ENCODE measurements around the gene PLBD2. TPM values are rescaled to one million over a fixed set of nuclear protein-coding genes. Genes with fewer than 3 reads are reported as not detected.

The PLBD2 gene
- 12.4 and 24.6 TPM in 2 replicates for total RNA-seq

GRCh38 chr12:113358381-113359132, at the start of gene PLBD2:
Gene PLBD2 (plus strand): TSS chr12:113358587. CDS start chr12:113358601, 14 bp downstream.

GRCh38 chr12:113334786-113335539, 23.4 kb upstream of the PLBD2 start, which contains the start of gene SLC8B1:
Gene SLC8B1 (minus strand): TSS chr12:113335109. CDS start chr12:113332878, 2,231 bp downstream.

DNA sequence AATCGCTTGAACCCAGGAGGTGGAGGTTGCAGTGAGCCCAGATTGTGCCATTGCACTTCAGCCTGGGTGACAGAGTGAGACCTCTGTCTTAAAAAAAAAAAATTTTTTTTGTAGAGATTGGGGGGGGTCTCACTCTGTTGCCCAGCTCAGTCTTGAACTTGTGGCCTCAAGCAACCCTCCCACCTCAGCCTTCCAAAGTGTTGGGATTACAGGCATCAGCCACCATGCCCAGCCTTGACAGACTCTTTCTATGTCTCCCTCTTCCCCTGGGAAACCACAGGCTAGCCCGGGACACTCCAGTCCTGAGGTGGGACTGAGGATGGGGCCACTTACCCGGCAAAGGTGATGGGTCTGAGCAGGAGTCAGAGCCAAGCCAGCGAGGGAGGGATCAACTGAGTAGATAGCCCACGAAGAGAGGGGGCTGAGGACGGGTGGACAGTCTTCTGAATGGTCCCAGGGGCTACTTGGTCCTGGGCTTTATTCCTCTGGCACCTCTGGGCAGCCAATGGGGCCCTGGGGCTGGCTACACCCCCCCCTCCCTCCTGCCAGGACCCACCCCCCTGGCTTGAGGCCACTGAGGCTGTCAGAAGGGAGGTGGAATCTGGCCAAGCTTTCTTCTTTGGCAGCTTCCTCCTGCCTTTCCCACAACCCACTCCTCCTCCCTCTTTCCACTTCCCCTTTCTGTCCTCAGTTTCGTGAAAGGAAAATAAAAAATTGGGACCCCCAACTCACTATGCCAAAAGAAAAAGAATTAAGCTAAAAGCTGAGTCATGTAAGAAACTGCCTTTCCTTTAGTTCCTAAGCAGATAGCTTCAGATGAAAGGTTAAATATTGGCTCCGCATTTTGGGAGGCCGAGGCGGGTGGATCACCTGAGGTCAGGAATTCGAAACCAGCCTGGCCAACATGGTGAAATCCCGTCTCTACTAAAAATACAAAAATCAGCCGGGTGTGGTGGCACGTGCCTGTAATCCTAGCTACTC, 45.3 kb downstream of the PLBD2 start, which contains the start of gene SDS:
SDS (minus strand) TSS at position 453 of the 981 bp plus-strand sequence. CDS start 4,179 bp downstream, outside the sequence.

GRCh38 chr12:113422030-113422885, 63.9 kb downstream of the PLBD2 start, which contains the start of gene SDSL:
Gene SDSL (plus strand): TSS chr12:113422380. CDS start chr12:113427983, 5,603 bp downstream.

Other genes with a start within 250 kb of the PLBD2 start
- gene RASAL1, start 222.8 kb upstream of the PLBD2 start, total RNA-seq = not detected in 2 replicates
- not detected in 2 replicates for gene CFAP73, start 208.9 kb upstream of the PLBD2 start, total RNA-seq
- 38.2 and 43.4 TPM in 2 replicates for gene DDX54, start 173.1 kb upstream of the PLBD2 start, total RNA-seq
- gene RITA1, start 172.9 kb upstream of the PLBD2 start, total RNA-seq = 14.9 and 15.0 TPM in 2 replicates
- gene TPCN1, start 137.1 kb upstream of the PLBD2 start, total RNA-seq = 5.2 and 10.2 TPM in 2 replicates
- 15.1 and 21.6 TPM in 2 replicates for gene SLC8B1, start 23.5 kb upstream of the PLBD2 start, total RNA-seq
- not detected in 2 replicates for gene SDS, start 45.3 kb downstream of the PLBD2 start, total RNA-seq
- gene SDSL, start 63.8 kb downstream of the PLBD2 start, total RNA-seq = 6.8 and 7.0 TPM in 2 replicates
- gene LHX5, start 113.3 kb downstream of the PLBD2 start, total RNA-seq = not detected in 2 replicates